DND-41 (cell line): ENCODE data around the gene ITGB5.
"Not testable (repeated sequence)": the region's sequence is repeated elsewhere in the genome, so short reads cannot be mapped to it uniquely, and the experiment has no call there.

Experiments
- ATAC-seq: fragments of 200-7000 bp; cut with Tn5 transposase; 3 replicates; pipeline ENCODE4 v1.9.1; 2021; ENCODE audit warnings: low read depth; ENCODE audit not compliant: insufficient read depth
- DNase-seq: peaks from one replicate; pipeline ENCODE4 v3.0.0-alpha.2; 2020
- H2AFZ ChIP-seq: 2 replicates; pipeline ENCODE4 v1.6.0; 2012; ENCODE audit warnings: low read depth, low read length
- H3K27ac ChIP-seq: 2 replicates; pipeline ENCODE4 v1.5.1; 2012; ENCODE audit warnings: low read length, inconsistent platforms
- H3K27me3 ChIP-seq: fragments of 200-600 bp; sonication (generic); 2 replicates; pipeline ENCODE4 v1.6.0; 2012; ENCODE audit warnings: low read length, mild to moderate bottlenecking, inconsistent platforms; ENCODE audit not compliant: insufficient read depth, poor library complexity
- H3K36me3 ChIP-seq: 2 replicates; pipeline ENCODE4 v1.5.1; 2012; ENCODE audit warnings: low read length, inconsistent platforms; ENCODE audit not compliant: insufficient read depth
- H3K4me1 ChIP-seq: 2 replicates; pipeline ENCODE4 v1.5.1; 2012; ENCODE audit warnings: mild to moderate bottlenecking, low read length; ENCODE audit not compliant: insufficient read depth
- H3K4me2 ChIP-seq: 2 replicates; pipeline ENCODE4 v1.6.0; 2012; ENCODE audit warnings: mild to moderate bottlenecking, moderate library complexity, low read length, inconsistent platforms; ENCODE audit not compliant: insufficient read depth
- H3K4me3 ChIP-seq, 2 experiments: fragments of 200-600 bp in 1 of 2; shearing (Covaris generic) in 1 of 2; 2 replicates each; pipeline ENCODE4 v1.5.1; 2012 to 2016; ENCODE audit warnings: inconsistent platforms in 2 of 2, low read length in 2 of 2, mild to moderate bottlenecking in 2 of 2, low read depth in 1 of 2, moderate library complexity in 1 of 2
- H3K79me2 ChIP-seq: 2 replicates; pipeline ENCODE4 v1.6.0; 2012; ENCODE audit warnings: low read length, inconsistent platforms; ENCODE audit not compliant: insufficient read depth
- H3K9ac ChIP-seq: 2 replicates; pipeline ENCODE4 v1.6.0; 2012; ENCODE audit warnings: low read depth, mild to moderate bottlenecking, inconsistent platforms, low read length, moderate library complexity
- H3K9me3 ChIP-seq: 2 replicates; pipeline ENCODE4 v1.5.1; 2012; ENCODE audit warnings: low read length, moderate library complexity, mild to moderate bottlenecking, inconsistent platforms; ENCODE audit not compliant: insufficient read depth, severe bottlenecking
- H4K20me1 ChIP-seq: 2 replicates; pipeline ENCODE4 v1.6.0; 2012; ENCODE audit warnings: low read length; ENCODE audit not compliant: insufficient read depth
- EZH2 ChIP-seq: IDR thresholded peaks from 3 replicates; pipeline ENCODE4 v1.6.1; 2012; ENCODE audit warnings: borderline replicate concordance, low read depth, mild to moderate bottlenecking, moderate library complexity, low read length, inconsistent platforms; ENCODE audit not compliant: severe bottlenecking
- TF ChIP-seq, protein P1 (sequence below): IDR thresholded peaks from 2 replicates; pipeline ENCODE4 v1.5.1; 2012; ENCODE audit warnings: borderline replicate concordance, low read length, moderate library complexity, mild to moderate bottlenecking; ENCODE audit not compliant: poor library complexity, severe bottlenecking; ENCODE audit errors: extremely low read depth

The ITGB5 gene

GRCh38 chr3:124784686-124785382 is 102.3 kb downstream of the ITGB5 start:
- H3K79me2 ChIP-seq, result no peaks in the 10 kb centered on the region
- H3K4me1 ChIP-seq, result peaks cover 9% of the 10 kb centered on the region; the same call in 1 of the 2 replicates
- no peak for ATAC-seq
- H3K36me3 ChIP-seq, result no peaks in the 10 kb centered on the region
- H3K9me3 ChIP-seq, result no peaks in the 10 kb centered on the region
- DNase-seq, result no peak
- no peak overlapping the region for H2AFZ ChIP-seq
- H3K27ac ChIP-seq, result no peak overlapping the region
- TF ChIP-seq, protein P1, sequence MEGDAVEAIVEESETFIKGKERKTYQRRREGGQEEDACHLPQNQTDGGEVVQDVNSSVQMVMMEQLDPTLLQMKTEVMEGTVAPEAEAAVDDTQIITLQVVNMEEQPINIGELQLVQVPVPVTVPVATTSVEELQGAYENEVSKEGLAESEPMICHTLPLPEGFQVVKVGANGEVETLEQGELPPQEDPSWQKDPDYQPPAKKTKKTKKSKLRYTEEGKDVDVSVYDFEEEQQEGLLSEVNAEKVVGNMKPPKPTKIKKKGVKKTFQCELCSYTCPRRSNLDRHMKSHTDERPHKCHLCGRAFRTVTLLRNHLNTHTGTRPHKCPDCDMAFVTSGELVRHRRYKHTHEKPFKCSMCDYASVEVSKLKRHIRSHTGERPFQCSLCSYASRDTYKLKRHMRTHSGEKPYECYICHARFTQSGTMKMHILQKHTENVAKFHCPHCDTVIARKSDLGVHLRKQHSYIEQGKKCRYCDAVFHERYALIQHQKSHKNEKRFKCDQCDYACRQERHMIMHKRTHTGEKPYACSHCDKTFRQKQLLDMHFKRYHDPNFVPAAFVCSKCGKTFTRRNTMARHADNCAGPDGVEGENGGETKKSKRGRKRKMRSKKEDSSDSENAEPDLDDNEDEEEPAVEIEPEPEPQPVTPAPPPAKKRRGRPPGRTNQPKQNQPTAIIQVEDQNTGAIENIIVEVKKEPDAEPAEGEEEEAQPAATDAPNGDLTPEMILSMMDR, result no peak
- TF ChIP-seq EZH2, result no peak
- no peak overlapping the region for H3K4me2 ChIP-seq
- no peaks in the 10 kb centered on the region for H4K20me1 ChIP-seq
- no peak overlapping the region for H3K9ac ChIP-seq
- H3K4me3 ChIP-seq, result no peak overlapping the region
- H3K27me3 ChIP-seq, result no peaks in the 10 kb centered on the region

GRCh38 chr3:124783696-124784095 is 103.5 kb downstream of the ITGB5 start:
- Histone ChIP-seq H3K27ac (no peak overlapping the region), H3K4me2 (no peak overlapping the region), H3K9me3 (no peaks in the 10 kb centered on the region), H4K20me1 (no peaks in the 10 kb centered on the region), H3K36me3 (no peaks in the 10 kb centered on the region), H3K9ac (no peak overlapping the region), H3K79me2 (no peaks in the 10 kb centered on the region), H3K27me3 (no peaks in the 10 kb centered on the region), H3K4me3 (no peak overlapping the region), H2AFZ (no peak overlapping the region), H3K4me1 (peaks cover 9% of the 10 kb centered on the region; the same call in 1 of the 2 replicates)
- DNase-seq (no peak), ATAC-seq (no peak)
- TF ChIP-seq, protein P1, result no peak
- no peak for TF ChIP-seq EZH2

DNA sequence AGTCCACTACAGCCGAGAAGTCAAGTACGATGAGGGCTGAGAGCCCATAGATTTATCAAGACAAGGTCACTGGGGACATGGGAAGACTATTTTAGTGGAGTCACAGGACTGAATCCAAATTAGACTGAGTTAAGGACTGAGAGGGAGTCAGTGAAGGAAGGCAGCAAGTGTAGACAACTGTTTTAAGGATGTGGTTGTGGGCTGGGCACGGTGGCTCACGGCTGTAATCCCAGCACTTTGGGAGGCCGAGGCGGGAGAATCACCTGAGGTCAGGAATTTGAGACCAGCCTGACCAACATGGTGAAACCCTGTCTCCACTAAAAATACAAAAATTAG is 104.8 kb downstream of the ITGB5 start:
- DNase-seq, H4K20me1 ChIP-seq, H3K4me3 ChIP-seq, H3K27ac ChIP-seq, H3K36me3 ChIP-seq, H3K79me2 ChIP-seq, H2AFZ ChIP-seq, H3K9me3 ChIP-seq, H3K27me3 ChIP-seq, H3K4me2 ChIP-seq, H3K9ac ChIP-seq, H3K4me1 ChIP-seq, ATAC-seq: not testable (repeated sequence)

DNA sequence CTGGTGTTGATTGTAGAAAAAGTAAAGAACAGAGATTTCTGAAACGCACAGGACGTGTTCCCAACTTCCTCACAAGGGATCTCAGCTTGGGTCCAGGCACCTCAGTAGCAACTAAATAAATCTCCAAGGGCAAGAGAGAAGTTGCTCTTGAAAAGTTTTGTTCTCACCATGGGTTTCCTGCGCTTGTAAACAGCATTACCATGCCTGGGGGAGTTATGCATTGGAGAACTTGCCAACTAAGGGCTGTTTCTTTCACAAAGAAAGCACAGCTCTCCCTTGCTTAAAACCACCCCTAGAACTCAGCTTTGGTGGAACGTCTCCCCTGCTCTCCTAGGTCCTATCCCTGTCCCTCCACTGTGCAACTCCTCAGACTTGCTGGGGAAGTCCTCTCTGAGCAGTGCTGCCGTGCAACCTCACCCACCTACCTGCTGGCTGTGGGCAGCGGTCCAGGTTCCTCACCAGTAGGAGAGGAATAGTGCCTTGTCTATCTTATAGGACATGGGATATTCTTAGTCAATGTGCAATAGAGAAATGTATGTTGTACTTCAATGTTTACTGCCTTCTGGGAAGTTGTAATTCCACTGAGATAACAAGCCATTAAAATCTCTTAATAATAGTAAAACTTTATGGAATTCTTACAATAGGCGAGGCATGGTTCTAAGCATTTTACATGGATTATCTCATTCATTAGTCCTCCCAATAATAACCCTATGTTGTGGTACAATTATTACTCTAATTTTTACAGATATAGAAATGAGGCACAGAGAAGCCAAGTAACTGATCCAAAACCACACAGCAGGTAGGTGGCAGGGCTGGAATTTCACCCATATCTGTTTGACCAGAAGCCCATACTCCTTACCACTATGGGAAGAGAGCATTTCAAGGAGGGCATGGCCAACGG is 105.4 kb downstream of the ITGB5 start:
- no peaks in the 10 kb centered on the region for H3K9me3 ChIP-seq
- ATAC-seq (no peak), DNase-seq (no peak)
- peaks cover 4% of the 10 kb centered on the region for H3K27me3 ChIP-seq
- TF ChIP-seq, protein P1, result no peak
- H4K20me1 ChIP-seq, result no peaks in the 10 kb centered on the region
- no peak overlapping the region for H3K4me3 ChIP-seq
- no peak overlapping the region for H2AFZ ChIP-seq
- no peak overlapping the region for H3K27ac ChIP-seq
- no peaks in the 10 kb centered on the region for H3K79me2 ChIP-seq
- no peaks in the 10 kb centered on the region for H3K36me3 ChIP-seq
- H3K4me1 ChIP-seq, result peaks cover 9% of the 10 kb centered on the region; the same call in 1 of the 2 replicates
- no peak overlapping the region for H3K4me2 ChIP-seq
- no peak overlapping the region for H3K9ac ChIP-seq
